Endothelial cell of hepatic sinusoid (primary cell): ENCODE results near the gene CRTAP.
"Not testable (repeated sequence)": the region's sequence is repeated elsewhere in the genome, so short reads cannot be mapped to it uniquely, and the experiment has no call there.

Experiments
- in situ Hi-C: cut with HindIII; loops from 2 replicates; pipeline ENCODE4 v1.10.0; 2017; ENCODE audit warnings: low sequenced_read_pairs

The CRTAP gene

GRCh38 chr3:33170531-33170930 is 56.7 kb downstream of the CRTAP start:
- in situ Hi-C loops, result loop anchor here (25.0 kb wide), 1 partner anchor 617 kb away; the partner anchor contains the start of gene PDCD6IP

- in situ Hi-C loops, result loop anchor here (25.0 kb wide), 1 partner anchor 616 kb away; the partner anchor contains the start of gene PDCD6IP
Observed at GRCh38 chr3:33171580-33171979, 57.8 kb downstream of the CRTAP start.

GRCh38 chr3:33173103-33173502 is 59.3 kb downstream of the CRTAP start:
- in situ Hi-C loops, result loop anchor here (25.0 kb wide), 1 partner anchor 614 kb away; the partner anchor contains the start of gene PDCD6IP

- in situ Hi-C loops, result loop anchor here (25.0 kb wide), 1 partner anchor 614 kb away; the partner anchor contains the start of gene PDCD6IP
Observed at GRCh38 chr3:33173672-33174071, 59.9 kb downstream of the CRTAP start.

GRCh38 chr3:33174095-33174494 is 60.3 kb downstream of the CRTAP start:
- in situ Hi-C loops, result loop anchor here (25.0 kb wide), 1 partner anchor 613 kb away; the partner anchor contains the start of gene PDCD6IP

- in situ Hi-C loops, result loop anchor here (25.0 kb wide), 1 partner anchor 612 kb away; the partner anchor contains the start of gene PDCD6IP
Observed at GRCh38 chr3:33174711-33175414, 61.0 kb downstream of the CRTAP start.

- in situ Hi-C loops, result no loop called here
Observed at GRCh38 chr3:33179132-33179531, 65.3 kb downstream of the CRTAP start.

- in situ Hi-C loops, result no loop called here
Observed at GRCh38 chr3:33181229-33181628, 67.4 kb downstream of the CRTAP start.

GRCh38 chr3:33181641-33182040 is 67.8 kb downstream of the CRTAP start:
- in situ Hi-C loops, result not testable (repeated sequence)

- in situ Hi-C loops, result no loop called here
Observed at GRCh38 chr3:33184863-33185262, 71.0 kb downstream of the CRTAP start.

- in situ Hi-C loops, result no loop called here
Observed at GRCh38 chr3:33186524-33187367, 72.9 kb downstream of the CRTAP start.

GRCh38 chr3:33187368-33187634 is 73.5 kb downstream of the CRTAP start:
- in situ Hi-C loops, result no loop called here

GRCh38 chr3:33194303-33194702 is 80.5 kb downstream of the CRTAP start:
- in situ Hi-C loops, result no loop called here

GRCh38 chr3:33196538-33196937 is 82.7 kb downstream of the CRTAP start:
- in situ Hi-C loops, result no loop called here
